Measurements from ENCODE around the gene NAPSA. TPM values are rescaled to one million over a fixed set of nuclear protein-coding genes. Genes with fewer than 3 reads are reported as not detected.

Gene NAPSA
- polyA plus RNA-seq, 1 donor (not counting 4 experiments of a cell fraction or from before 2014, with no cell fraction given) = 0.94 TPM

DNA sequence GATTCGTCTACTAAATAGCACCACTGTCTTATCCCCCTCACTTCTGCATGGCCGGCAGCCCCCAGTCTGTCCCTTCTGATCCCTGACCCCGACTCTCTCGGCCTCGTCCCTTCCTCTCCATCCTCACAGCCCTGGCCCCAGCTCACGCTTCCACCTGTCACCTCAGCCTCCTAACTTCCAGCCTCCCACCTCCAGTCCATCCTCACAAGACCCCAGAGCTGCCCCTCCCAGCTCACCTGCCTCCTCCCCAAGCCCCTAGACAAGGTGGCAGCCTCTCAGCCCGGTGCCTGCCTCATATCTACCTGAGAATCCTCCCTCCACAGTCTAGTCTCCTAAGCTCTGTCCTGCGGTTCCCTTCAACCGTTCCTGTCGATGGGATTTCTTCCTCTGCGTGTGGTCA, 46.3 kb downstream of the NAPSA start:
- dilution Hi-C loops (cut with MboI; ENCODE audit: extremely low pct_ligation_motif_present, low sequenced_read_pairs) = no loop called here
- no peak for FAIRE-seq

DNA sequence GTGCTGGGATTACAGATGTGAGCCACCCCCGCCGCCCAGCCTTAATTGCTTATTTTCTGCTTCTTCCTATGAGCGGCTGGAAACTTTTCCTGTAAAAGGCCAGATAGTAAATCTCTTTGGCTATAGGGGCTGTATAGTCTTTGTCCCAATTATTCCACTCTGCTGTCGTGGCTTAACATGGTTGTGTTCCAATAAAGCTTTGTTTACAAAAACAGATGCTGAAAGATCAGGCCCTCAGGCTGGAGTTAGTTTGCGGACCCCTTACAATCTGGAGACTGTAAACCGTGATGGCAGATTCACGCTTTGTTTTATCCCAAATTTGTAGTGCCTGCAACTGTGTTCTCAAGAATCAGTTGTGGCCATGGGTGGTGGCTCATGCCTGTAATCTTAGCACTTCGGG, 47.0 kb downstream of the NAPSA start:
- Histone ChIP-seq H3K9me1 (ENCODE audit: control insufficient read depth, extremely low read depth, insufficient read depth, low read length) (no peaks in the 10 kb centered on the region), H3K4me2 (ENCODE audit: control insufficient read depth, extremely low read depth, insufficient read depth, low read depth, low read length) (no peak overlapping the region), H3K4me3 (ENCODE audit: control insufficient read depth in 2 of 3, extremely low read depth in 1 of 3, insufficient read depth in 2 of 3, low read depth in 1 of 3, low read length in 3 of 3) (no peak overlapping the region), H4K20me1 (ENCODE audit: control insufficient read depth, extremely low read depth, insufficient read depth, low read length) (no peaks in the 10 kb centered on the region), H2AFZ (ENCODE audit: control insufficient read depth, low read length) (no peak overlapping the region), H3K4me1 (ENCODE audit: control insufficient read depth, extremely low read depth, insufficient read depth, low read length) (no peaks in the 10 kb centered on the region), H3K27me3 (ENCODE audit: control insufficient read depth, extremely low read depth, insufficient read depth, low read length) (peaks cover 25% of the 10 kb centered on the region), H3K79me2 (ENCODE audit: control insufficient read depth, insufficient read depth, low read length) (no peaks in the 10 kb centered on the region), H3K36me3 (ENCODE audit: control insufficient read depth in 2 of 2, extremely low read depth in 1 of 2, insufficient read depth in 2 of 2, low read length in 2 of 2) (no peaks in the 10 kb centered on the region), H3K9ac (ENCODE audit: control insufficient read depth, extremely low read depth, insufficient read depth, low read length) (no peak overlapping the region), H3K27ac (ENCODE audit: control insufficient read depth, insufficient read depth, low read length) (no peak overlapping the region), H3K9me3 (ENCODE audit: control insufficient read depth, low read depth, low read length) (no peaks in the 10 kb centered on the region)
- DNase-seq (ENCODE audit: low read depth, low spot score) (no peak), FAIRE-seq (no peak)
- TF ChIP-seq CTCF (optimal IDR thresholded peaks at IDR 0.05 in 1 of 3, IDR thresholded peaks at IDR 0.05 in 1 of 3, conservative IDR thresholded peaks at IDR 0.05 in 1 of 3; ENCODE audit: extremely low read depth in 1 of 3, insufficient read depth in 2 of 3, low read length in 3 of 3) (no peak), EZH2 (IDR thresholded peaks at IDR 0.05; ENCODE audit: low read length) (no peak)
- dilution Hi-C loops (cut with MboI; ENCODE audit: extremely low pct_ligation_motif_present, low sequenced_read_pairs) = no loop called here

More for the DNA sequence above, 46.3 kb downstream of the NAPSA start:
- DNase-seq (ENCODE audit: low read depth, low spot score) = no peak
- Histone ChIP-seq H3K36me3 (ENCODE audit: control insufficient read depth in 2 of 2, extremely low read depth in 1 of 2, insufficient read depth in 2 of 2, low read length in 2 of 2) (no peaks in the 10 kb centered on the region), H3K9me1 (ENCODE audit: control insufficient read depth, extremely low read depth, insufficient read depth, low read length) (no peaks in the 10 kb centered on the region), H3K4me1 (ENCODE audit: control insufficient read depth, extremely low read depth, insufficient read depth, low read length) (no peaks in the 10 kb centered on the region), H3K4me3 (ENCODE audit: control insufficient read depth in 2 of 3, extremely low read depth in 1 of 3, insufficient read depth in 2 of 3, low read depth in 1 of 3, low read length in 3 of 3) (no peak overlapping the region), H4K20me1 (ENCODE audit: control insufficient read depth, extremely low read depth, insufficient read depth, low read length) (no peaks in the 10 kb centered on the region), H3K9ac (ENCODE audit: control insufficient read depth, extremely low read depth, insufficient read depth, low read length) (no peak overlapping the region), H3K79me2 (ENCODE audit: control insufficient read depth, insufficient read depth, low read length) (no peaks in the 10 kb centered on the region), H3K27me3 (ENCODE audit: control insufficient read depth, extremely low read depth, insufficient read depth, low read length) (peaks cover 17% of the 10 kb centered on the region), H2AFZ (ENCODE audit: control insufficient read depth, low read length) (no peak overlapping the region), H3K4me2 (ENCODE audit: control insufficient read depth, extremely low read depth, insufficient read depth, low read depth, low read length) (no peak overlapping the region), H3K9me3 (ENCODE audit: control insufficient read depth, low read depth, low read length) (no peaks in the 10 kb centered on the region), H3K27ac (ENCODE audit: control insufficient read depth, insufficient read depth, low read length) (no peak overlapping the region)
- TF ChIP-seq EZH2 (IDR thresholded peaks at IDR 0.05; ENCODE audit: low read length) (no peak), CTCF (optimal IDR thresholded peaks at IDR 0.05 in 1 of 3, IDR thresholded peaks at IDR 0.05 in 1 of 3, conservative IDR thresholded peaks at IDR 0.05 in 1 of 3; ENCODE audit: extremely low read depth in 1 of 3, insufficient read depth in 2 of 3, low read length in 3 of 3) (no peak)
